Choroid plexus epithelial cell (primary cell): ENCODE measurements around the gene ITSN1.
A peak's percentile ranks its signal among the peaks of the same experiment; 100 is the strongest.

ENCODE experiments used
- DNase-seq: peaks from one replicate; pipeline ENCODE4 v3.0.0-alpha.2; 2010; ENCODE audit warnings: low read depth
- H3K4me3 ChIP-seq: 2 replicates; pipeline ENCODE4 v1.5.1; 2011; ENCODE audit warnings: low read depth, mild to moderate bottlenecking, control low read depth, low read length, moderate library complexity
- CTCF ChIP-seq: conservative IDR thresholded peaks from 2 replicates; pipeline ENCODE4 v1.5.1; 2011; ENCODE audit warnings: low read depth, mild to moderate bottlenecking, control low read depth, inconsistent platforms, low read length, moderate library complexity

Gene ITSN1

GRCh38 chr21:33687634-33688033 is 45.3 kb downstream of the ITSN1 start:
- no peak for DNase-seq
- no peak for TF ChIP-seq CTCF
- H3K4me3 ChIP-seq, result no peak overlapping the region

GRCh38 chr21:33688353-33688752 is 46.1 kb downstream of the ITSN1 start:
- no peak for TF ChIP-seq CTCF
- DNase-seq, result peak; percentile 44

GRCh38 chr21:33690874-33691273 is 48.6 kb downstream of the ITSN1 start:
- TF ChIP-seq CTCF, result no peak
- H3K4me3 ChIP-seq, result no peak overlapping the region
- no peak for DNase-seq

More at GRCh38 chr21:33688353-33688752, 46.1 kb downstream of the ITSN1 start:
- no peak overlapping the region for H3K4me3 ChIP-seq

GRCh38 chr21:33691945-33692603 is 49.8 kb downstream of the ITSN1 start:
- DNase-seq, result peak; percentile 82
- no peak overlapping the region for H3K4me3 ChIP-seq
- TF ChIP-seq CTCF, result no peak

- DNase-seq, result no peak
- no peak overlapping the region for H3K4me3 ChIP-seq
- no peak for TF ChIP-seq CTCF
Observed at GRCh38 chr21:33695813-33696212, 53.5 kb downstream of the ITSN1 start.

GRCh38 chr21:33696465-33696864 is 54.2 kb downstream of the ITSN1 start:
- DNase-seq, result no peak
- no peak overlapping the region for H3K4me3 ChIP-seq

More at GRCh38 chr21:33696465-33696864, 54.2 kb downstream of the ITSN1 start:
- TF ChIP-seq CTCF, result no peak
